GM18870 (cell line): Measurements from ENCODE around the gene UNC79.

Source experiments
- ATAC-seq: cut with Tn5 transposase; IDR thresholded peaks from one replicate; pipeline ENCODE4 v1.9.1; 2021; ENCODE audit warnings: moderate library complexity; ENCODE audit not compliant: unreplicated experiment

UNC79 gene

DNA sequence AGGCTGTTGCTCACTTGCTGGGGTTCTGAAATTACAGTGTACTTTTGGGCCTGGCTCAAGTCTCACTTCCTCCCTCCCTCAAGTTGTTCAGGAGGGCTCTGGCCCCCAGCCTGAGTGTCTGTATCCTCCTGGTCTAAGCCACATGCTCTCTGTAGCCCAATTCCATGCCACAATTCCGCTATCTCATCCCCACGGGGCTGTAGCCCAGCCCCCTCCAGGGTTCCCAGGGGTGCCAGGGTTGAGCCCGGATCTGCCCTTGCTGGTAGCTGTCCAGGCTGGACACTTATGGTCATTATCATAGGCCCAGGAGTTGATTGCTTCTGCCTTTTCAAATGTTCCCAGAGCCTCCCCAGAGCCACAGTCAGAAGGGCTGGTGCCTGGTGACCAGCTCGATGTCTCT lies 292.3 kb downstream of the UNC79 start:
- ATAC-seq = no peak

DNA sequence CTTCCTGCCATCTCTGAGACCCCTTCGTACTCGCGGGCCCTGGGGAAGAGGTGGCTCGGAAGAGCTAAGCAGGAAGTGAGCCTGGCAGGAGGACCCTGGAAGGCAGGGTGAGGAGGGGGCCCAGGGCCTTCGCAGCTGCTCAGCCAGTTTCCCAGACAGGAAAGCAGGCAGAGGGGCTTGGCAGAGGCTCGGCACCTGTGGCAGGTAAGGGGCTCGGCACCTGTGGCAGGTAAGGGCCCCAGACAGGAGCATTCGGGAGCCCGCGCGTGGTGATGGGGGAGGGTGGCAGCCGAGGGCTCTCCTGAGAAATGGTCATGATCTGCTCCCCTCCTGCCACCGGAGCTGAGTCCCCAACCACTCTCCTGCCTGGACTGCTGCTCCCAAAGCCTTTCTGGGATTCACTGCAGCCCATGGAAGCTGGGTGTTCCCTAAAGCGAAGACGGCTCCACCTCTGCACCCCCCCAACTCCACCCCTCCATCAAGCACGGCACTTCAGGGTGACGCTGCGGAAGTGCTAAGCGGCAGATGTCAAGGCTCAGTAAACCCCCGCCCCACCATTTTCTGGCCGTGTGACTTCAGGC lies 294.4 kb downstream of the UNC79 start:
- no peak for ATAC-seq

DNA sequence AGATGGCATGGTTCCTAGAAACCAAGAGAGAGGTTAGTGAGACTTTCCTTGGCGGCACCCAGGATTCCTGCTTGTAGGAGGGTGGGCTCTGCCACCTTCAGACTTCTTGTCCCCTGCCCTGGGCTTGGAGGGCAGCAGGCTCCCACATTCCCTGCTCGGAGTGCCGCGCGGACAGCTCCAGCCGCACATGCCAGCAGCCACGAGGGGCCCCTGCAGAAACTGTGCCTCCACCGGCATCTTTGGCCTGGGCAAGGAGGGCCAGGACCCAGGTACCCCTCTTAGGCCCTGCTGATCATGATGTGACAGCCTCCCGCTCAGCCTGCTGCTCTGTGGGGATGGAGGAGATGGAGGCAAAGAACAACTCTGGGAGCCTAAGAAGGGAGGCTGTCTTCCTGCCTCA lies 295.3 kb downstream of the UNC79 start:
- ATAC-seq = no peak

DNA sequence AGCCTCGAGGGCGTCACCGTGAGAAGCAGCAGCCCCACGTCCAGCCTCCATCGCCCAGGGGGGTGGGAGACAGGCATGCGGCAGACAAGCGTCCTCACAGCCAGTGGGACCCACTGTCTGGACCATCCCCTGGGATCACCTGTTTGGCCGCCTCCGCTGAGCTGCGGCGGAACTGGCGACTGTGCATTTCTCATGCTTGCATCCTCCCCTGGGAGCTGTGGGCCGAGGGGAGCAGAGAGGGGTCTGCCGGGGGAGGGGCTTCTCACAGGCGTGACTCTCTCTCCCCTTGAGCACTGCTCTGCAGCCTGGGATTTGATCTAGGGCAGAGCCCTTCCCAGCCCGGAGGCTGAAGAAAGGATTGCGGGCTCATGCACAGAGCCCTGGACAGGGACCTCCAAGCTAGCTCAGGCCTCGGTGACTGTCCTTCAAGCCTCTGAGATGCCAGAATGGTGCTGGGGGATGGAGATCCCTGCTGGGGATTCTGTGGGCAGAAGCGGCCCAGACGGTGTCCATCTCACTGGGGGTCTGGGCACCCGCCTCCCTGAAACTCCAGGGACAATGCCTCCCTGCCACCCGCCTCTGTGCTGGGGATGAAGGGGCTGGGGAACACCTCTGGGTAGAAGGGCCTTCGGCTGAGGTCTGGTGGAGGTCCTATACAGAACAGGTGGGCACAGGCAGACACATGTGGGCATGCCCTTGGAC lies 296.5 kb downstream of the UNC79 start:
- ATAC-seq = no peak

DNA sequence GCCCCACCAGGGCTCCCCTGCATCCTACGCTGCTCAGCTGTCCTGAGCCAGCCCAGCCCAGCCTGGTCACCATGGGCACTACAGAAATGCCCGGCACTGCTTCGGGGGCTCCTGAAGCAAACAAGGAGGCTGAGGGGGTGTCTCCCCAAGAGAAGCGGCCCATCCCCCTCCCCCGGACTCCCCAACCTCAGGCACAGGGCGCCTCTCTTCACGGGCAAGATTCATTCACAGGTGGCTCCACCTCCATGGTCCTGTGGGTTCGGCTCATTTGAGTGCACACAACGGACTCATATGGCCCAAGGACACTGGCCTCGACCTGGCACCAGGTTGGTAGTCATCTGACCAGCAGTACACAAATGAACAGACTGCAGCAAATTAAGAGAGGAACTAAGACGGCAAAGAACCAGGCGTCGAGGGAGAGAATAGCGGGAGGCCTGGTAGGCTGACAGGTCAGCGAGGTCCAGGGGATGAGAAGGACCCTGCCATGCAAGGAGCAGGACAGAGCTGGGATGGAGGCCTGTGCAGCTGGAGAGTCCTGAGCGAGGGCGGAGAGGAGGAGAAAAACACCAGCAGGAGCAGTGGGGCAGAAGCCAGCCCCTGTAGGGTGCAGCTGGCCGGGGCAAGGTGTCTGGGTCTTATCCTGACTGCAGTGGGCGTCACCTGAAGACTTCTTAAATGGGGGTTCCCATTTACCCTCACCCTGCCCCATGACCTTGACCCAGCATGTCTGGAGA lies 297.3 kb downstream of the UNC79 start:
- no peak for ATAC-seq

DNA sequence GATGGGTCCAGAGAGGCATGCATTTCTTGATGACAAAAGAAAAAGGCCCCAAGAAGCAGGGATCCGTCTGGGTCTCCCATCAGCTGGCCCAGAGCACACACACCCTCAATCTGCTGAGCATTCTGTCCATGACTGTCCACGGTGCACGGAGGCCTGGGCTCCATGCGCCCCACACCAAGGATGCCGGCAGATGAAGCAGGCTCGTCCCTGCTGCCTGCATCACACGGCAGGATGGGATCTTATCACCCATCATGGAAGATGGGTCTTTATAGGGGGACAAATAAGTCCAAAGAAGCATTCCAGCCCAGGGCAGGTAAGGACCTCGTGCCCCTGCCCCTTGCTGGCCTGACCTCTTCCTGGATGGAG lies 297.9 kb downstream of the UNC79 start:
- ATAC-seq = no peak

DNA sequence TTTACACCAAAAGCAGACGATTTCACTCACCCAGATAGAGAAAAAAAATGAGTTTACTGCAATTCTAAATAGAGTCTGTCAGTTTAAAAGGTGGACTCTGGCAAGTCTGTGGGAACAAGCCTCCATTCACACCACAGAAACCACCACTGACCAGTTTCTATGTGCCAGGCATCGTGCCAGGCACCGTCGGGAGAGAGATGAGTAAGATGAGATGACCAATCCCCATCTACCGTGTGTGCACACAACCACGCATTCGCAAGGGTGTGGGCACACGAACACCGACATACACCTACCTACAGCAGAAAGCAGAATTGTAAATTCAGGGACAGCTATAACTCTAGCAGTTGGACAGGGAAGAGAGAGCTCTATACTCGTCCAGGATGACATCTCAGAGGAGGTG lies 299.3 kb downstream of the UNC79 start:
- ATAC-seq = no peak

DNA sequence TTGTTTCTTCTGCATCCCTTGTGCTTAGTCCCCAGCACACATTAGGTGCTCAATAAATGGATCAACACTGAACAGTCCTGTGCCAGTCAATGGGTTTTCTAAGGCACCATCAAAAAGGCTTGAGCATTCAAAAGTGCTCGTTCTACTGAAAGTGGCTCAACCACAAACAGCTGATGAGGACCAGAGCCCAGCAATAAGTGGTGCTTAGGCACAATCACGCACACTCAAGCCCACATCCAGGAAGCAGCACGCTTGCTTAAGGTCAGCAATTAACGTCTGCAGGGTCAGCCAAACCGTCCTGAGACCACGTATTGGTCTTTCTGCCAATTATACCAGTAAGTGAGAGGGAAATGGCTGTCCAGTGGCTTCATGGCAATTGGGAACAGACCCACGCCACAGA lies 301.0 kb downstream of the UNC79 start:
- ATAC-seq = no peak

DNA sequence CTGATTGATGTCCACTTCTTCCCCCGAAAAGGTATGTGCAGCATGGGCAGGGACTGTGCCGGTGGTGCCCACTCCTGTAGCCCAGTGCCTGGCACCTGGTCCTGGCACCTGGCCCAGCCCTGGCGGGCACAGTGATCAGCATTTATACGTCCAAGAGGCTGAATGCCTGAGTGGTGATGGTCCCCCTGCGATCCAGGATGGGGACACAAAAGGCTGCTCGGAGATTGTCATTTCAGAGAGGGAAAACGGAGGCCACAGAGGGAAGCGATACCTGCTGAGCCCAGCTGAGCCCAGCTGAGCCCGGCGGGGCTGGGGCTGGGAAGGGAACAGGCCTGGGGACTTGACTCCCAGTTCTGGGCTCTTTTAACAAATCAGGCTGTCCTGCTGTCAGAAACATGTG lies 301.8 kb downstream of the UNC79 start:
- ATAC-seq = no peak

DNA sequence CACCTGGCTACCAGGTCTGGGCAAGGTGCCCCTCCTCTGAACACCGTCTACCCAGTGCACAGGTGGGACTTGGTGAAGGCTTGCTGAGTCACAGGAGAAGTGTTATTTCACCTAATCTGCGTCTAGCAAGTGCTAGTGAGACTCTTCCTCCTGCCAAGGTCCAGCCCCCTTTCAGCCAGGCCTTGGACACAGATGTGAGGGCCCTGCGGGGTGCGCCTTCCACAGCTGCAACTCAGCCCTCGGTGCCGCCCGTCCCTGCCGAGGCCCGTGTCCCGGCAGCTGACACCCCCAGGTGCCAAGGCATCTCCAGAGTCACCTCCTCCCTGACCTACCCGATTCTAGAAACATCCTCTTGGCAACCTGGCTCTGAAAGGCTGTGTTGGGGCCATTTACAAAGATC lies 302.5 kb downstream of the UNC79 start:
- no peak for ATAC-seq

DNA sequence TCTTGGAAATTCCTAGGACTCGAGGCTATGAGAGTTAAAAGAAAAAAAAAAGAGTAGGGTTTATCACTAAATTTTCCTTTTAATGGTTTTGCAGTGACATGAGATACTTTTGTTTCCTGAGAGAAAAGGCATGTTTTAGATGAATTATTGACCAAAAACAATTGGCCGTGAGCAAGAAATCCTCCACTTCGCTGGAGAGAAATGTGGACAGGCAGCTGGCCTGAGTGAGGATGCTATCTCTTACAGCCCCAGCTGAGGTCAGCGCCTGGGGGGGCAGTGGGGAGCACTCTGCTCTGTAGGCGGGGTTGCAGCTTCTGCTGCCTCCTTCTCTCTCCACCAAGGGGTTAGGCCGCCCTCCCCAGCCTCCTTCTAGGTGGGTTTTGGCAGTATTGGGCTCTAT lies 302.9 kb downstream of the UNC79 start:
- ATAC-seq = no peak

DNA sequence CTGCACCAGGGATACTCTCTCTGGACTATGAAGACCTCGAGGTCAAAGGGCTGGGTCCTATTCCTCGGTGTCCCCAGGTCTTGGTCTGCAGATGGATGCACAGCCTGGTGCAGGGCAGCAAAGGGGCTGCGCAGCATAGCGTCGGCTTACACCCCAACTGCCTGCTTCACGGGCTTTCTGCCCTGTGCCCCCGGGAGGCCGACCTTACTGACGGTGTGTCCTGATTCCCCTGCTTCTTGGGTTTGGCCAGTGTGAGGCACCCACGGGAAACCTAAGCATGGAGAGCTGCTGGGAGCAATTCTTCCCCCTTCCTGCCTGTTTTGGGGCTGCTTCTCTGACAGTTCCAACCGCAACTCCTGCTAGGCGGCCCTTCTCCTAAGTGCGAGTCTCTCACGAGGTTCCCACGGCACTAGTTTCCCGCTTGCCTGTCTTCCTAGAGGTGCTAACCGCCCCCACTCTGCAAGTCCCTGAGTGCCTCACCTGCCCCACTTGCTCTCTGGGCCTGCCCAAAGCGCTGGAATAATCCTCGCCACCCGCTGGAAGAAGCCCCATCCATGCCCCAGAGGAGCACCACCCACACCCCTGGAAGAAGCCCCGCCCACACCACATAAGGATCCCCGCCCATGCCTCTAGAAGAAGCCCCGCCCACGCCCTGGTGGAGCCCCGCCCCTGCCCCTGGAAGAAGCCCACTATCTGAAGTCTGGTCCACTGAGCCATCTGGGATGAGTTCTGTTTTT lies 303.5 kb downstream of the UNC79 start:
- ATAC-seq = no peak

DNA sequence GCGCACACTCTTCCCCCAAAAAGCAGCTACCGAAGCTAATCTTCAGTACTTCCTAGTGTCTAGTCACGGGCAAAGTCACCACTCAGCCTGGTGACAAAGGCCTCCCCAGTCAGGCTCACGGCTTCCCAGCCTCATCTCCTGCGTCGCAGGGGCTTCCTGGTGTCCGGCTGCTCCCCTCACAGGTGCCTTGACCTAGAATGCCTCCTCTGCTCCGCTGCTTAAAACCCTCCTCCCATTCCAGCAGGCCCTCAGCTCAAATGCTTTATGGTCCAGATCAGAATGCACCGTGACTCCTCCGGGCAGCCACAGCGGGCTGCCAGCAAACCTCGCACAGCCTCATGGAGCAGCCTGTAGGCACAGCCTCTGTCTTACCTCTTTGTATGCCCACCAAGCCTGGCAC lies 304.5 kb downstream of the UNC79 start:
- ATAC-seq = no peak

DNA sequence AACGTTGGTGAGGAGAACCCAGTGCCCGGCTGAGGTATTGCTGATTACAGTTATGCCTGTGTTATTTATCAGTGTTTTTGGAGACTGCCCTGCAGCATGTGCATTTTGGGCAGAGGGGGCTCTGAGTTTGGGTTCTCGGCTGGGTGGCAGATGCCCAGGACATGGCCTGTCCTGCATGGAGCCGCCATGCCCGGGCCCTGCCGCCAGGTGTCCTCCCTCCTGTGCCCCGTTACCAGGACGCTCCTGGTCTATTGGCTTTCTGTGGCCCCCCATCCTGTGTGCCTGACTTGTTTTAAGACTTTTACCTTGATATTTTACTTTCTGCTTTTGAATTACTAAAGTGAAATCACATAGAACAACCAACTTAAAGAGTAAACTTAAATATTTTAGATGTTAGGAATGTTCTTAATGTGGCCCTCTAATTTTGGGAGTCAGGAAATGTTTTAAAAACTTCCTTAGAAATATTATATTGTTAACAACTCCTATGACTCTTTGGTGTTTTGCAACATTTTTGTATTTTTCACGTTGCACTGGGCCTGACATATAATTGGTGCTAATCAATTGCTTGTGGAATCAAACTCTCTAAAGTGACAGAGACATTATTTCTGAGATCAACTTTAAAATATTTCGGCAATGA lies 305.8 kb downstream of the UNC79 start:
- ATAC-seq = no peak

DNA sequence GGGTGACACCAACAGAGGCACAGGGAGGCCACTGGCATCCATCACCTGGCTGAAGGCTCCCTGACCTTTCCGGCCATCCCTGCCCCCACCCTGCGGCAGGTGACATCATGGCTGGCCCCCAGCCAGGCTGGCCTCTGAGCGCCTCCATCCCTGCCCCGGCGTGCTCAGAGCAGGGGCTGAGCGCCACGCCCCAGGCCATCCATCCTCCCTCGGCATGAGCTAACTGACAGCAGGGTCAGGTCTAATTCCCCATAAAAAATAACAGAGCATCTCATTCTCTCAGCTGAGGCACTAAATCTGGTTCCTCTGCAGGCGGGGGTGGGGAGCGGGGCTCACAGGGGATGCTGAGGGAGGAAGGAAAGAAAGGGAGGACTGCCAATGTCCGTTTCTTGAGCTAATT lies 306.9 kb downstream of the UNC79 start:
- ATAC-seq = no peak

DNA sequence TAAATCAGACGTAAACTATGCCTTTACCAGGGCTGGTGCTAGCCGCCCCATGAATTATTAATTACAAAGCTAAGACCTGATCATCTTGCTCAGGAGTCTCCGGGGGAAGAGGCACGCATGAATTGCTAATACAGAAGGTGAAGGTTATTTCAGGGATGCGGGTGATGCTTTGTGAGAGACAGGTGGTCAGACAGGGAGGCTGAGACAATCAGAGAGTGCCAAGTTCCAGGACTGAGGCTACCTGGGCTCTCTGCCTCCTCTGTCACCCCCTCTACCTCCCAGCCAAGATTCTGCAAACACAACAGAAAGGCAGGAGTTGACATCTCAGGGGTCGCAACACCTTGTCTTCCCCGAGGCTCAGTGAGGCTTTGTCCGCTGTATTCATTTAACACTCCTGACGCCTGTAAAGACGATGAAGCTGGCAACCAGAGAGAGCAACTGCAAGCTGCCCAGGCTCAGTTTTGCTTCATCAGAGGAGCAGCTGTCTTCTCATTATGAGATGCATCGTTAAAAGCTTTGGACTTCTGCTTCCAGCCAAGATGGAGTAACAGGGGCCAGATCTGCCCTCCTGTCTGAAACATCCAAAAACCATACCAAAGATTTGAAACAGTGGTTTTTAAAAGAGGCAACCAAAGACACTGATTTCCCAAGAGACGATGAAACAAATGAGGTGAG lies 311.0 kb downstream of the UNC79 start:
- no peak for ATAC-seq

DNA sequence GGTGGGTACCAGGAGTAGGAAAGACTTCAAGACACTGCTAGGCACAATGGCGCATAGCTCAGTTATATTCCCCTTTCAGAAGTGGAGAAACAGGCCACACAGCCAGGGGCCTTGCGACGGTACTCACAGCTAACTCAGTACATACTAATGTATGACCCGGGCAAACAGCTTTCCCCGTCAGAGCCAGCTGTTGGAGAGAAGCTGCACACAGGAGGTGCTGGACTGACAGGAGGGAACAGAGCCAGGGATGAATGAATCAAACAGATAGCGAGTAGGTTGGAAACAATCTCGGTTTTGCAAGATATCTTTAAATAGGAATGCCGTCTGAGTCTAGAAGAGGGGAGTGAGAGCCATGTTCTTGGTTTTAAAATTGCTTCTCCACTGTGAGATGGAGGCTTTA lies 312.0 kb downstream of the UNC79 start:
- ATAC-seq = no peak

DNA sequence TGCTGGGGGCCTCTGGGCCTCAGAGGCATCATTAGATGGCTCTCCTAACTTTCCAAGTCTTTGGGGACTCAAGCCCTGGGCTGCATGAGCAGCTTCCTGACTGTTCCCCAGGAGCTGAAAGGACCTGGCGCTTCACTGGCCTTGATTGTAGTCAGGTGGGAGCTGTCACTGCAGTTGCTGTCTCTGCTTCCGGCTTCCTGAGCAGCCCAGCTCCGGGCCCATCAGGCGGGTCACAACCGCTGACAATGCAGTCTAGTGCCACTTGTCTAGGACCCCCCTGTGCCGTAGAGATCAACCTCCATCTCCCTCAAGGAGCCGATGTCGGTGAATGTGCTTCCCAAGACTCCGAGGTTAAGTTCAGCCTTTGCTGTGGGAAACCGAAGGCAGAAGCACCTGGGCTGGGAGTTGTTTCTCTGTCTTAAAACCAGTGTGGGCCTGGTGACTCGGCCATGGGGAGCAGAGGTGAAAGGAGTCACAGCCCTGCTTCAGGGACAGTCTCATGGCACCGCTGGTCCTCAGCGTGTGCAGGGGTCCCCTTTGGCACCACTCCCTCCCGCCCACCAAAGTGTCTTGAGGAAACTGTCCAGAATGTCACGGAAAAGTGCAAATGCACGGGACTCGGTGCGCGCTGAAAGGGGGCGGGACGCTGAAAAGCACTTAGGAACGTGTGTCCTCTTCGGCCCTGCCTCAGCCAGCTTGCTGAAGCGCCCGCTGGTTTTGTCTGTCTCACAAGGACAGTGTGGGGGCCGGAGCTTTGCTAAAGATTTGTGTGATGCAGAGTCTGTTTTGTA lies 312.7 kb downstream of the UNC79 start:
- no peak for ATAC-seq

DNA sequence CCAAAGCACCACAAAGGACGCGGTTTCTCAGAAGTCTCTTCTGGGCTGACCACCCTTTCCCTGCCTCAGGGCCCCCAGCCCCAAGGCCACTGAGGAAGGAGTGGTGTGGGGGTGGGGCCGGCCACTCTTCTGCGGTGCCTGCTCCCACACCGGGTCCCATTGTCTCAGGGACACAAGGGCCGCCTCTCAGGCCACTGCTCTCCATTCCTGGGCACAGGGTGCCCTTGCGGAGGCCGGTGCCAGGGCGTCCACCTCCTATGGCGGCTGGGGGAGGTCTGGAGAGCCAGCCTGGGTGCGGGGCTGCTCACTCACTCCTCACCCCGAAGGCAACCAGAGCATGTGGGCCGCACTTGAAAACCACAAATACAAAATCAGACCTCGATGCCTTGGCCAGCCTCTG lies 313.4 kb downstream of the UNC79 start:
- ATAC-seq = no peak

DNA sequence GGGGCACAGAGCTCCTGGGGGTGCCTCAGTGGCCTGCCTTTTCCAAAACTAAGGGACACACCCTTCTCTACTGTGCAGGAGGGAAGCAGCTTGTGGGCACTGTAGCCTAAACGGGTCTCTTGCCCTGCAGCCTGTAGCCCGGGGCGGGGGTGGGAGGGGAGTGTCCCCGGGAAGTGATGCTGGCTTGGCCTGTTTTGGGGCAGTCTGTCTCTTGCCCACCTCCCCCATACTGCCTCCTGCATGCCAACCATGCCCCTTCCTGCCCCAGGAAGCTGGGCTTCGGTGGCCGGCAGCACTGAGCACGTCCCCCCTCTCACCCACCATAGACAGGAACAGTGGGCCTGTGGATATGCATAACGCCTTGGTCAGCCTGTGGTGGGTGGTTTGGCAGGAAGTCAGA lies 314.1 kb downstream of the UNC79 start:
- ATAC-seq = no peak
